ENCODE measurements around the gene GAS2L2. TPM values are rescaled to one million over a fixed set of nuclear protein-coding genes. Genes with fewer than 3 reads are reported as not detected.

GAS2L2 gene
- total RNA-seq, 1 donor from 2014 or later = not detected

GRCh38 chr17:35743626-35744328 is 9.3 kb downstream of the GAS2L2 start:
- no peaks in the 10 kb centered on the region for H3K36me3 ChIP-seq (ENCODE audit: control insufficient read depth, insufficient read depth, low read length)
- DNase-seq (ENCODE audit: low read depth) (peak; percentile 26), FAIRE-seq (no peak)
- no peak for TF ChIP-seq CTCF (IDR thresholded peaks at IDR 0.05; ENCODE audit: insufficient read depth, low read length, severe bottlenecking)
- H3K27me3 ChIP-seq (ENCODE audit: control insufficient read depth, insufficient read depth, low read length) = peaks cover 24% of the 10 kb centered on the region
- no peak overlapping the region for H3K4me3 ChIP-seq (ENCODE audit: low read depth, low read length)

GRCh38 chr17:35742896-35743477 is 10.1 kb downstream of the GAS2L2 start:
- Histone ChIP-seq H3K27me3 (ENCODE audit: control insufficient read depth, insufficient read depth, low read length) (peaks cover 24% of the 10 kb centered on the region), H3K36me3 (ENCODE audit: control insufficient read depth, insufficient read depth, low read length) (no peaks in the 10 kb centered on the region), H3K4me3 (ENCODE audit: low read depth, low read length) (no peak overlapping the region)
- no peak for TF ChIP-seq CTCF (IDR thresholded peaks at IDR 0.05; ENCODE audit: insufficient read depth, low read length, severe bottlenecking)
- DNase-seq (ENCODE audit: low read depth) (no peak), FAIRE-seq (no peak)

GRCh38 chr17:35742496-35742895 is 10.5 kb downstream of the GAS2L2 start:
- DNase-seq (ENCODE audit: low read depth) = no peak
- no peak for FAIRE-seq
- Histone ChIP-seq H3K4me3 (ENCODE audit: low read depth, low read length) (no peak overlapping the region), H3K27me3 (ENCODE audit: control insufficient read depth, insufficient read depth, low read length) (peaks cover 24% of the 10 kb centered on the region), H3K36me3 (ENCODE audit: control insufficient read depth, insufficient read depth, low read length) (no peaks in the 10 kb centered on the region)
- no peak for TF ChIP-seq CTCF (IDR thresholded peaks at IDR 0.05; ENCODE audit: insufficient read depth, low read length, severe bottlenecking)

GRCh38 chr17:35740997-35741931 is 11.8 kb downstream of the GAS2L2 start:
- Histone ChIP-seq H3K27me3 (ENCODE audit: control insufficient read depth, insufficient read depth, low read length) (peaks cover 24% of the 10 kb centered on the region), H3K36me3 (ENCODE audit: control insufficient read depth, insufficient read depth, low read length) (no peaks in the 10 kb centered on the region), H3K4me3 (ENCODE audit: low read depth, low read length) (no peak overlapping the region)
- no peak for TF ChIP-seq CTCF (IDR thresholded peaks at IDR 0.05; ENCODE audit: insufficient read depth, low read length, severe bottlenecking)
- no peak for FAIRE-seq
- DNase-seq (ENCODE audit: low read depth) = no peak

- no peak for DNase-seq (ENCODE audit: low read depth)
- H3K27me3 ChIP-seq (ENCODE audit: control insufficient read depth, insufficient read depth, low read length) = peaks cover 25% of the 10 kb centered on the region
Observed at GRCh38 chr17:35740216-35740615, 12.8 kb downstream of the GAS2L2 start.

More at GRCh38 chr17:35740216-35740615, 12.8 kb downstream of the GAS2L2 start:
- TF ChIP-seq CTCF (IDR thresholded peaks at IDR 0.05; ENCODE audit: insufficient read depth, low read length, severe bottlenecking) = no peak
- FAIRE-seq = no peak
- Histone ChIP-seq H3K36me3 (ENCODE audit: control insufficient read depth, insufficient read depth, low read length) (no peaks in the 10 kb centered on the region), H3K4me3 (ENCODE audit: low read depth, low read length) (no peak overlapping the region)

All from bronchial epithelial cell (primary cell).